Measurements from ENCODE around the gene PER3.

- TF ChIP-seq ZNF274 (IDR thresholded peaks at IDR 0.05; ENCODE audit: low read depth, low read length) (no peak), SUZ12 (IDR thresholded peaks at IDR 0.05; ENCODE audit: extremely low read depth, insufficient read depth, insufficient read length) (no peak), YY1 (IDR thresholded peaks at IDR 0.05; ENCODE audit: insufficient read depth, insufficient read length) (no peak)
Measured at GRCh38 chr1:7769673-7770412, 14.2 kb upstream of the PER3 start.
